BE2C (cell line): ENCODE measurements around the gene PAF1.

Experiments
- DNase-seq: peaks from one replicate; pipeline ENCODE4 v3.0.0-alpha.2; 2020
- H3K27me3 ChIP-seq: fragments of 250-450 bp; sonication (Bioruptor Pico); 2 replicates; pipeline ENCODE4 v1.5.1; 2020; ENCODE audit warnings: mild to moderate bottlenecking
- H3K36me3 ChIP-seq: fragments of 250-450 bp; sonication (Bioruptor Pico); 2 replicates; pipeline ENCODE4 v1.5.1; 2020; ENCODE audit warnings: mild to moderate bottlenecking
- H3K4me1 ChIP-seq: fragments of 250-450 bp; sonication (Bioruptor Pico); 2 replicates; pipeline ENCODE4 v1.5.1; 2020
- H3K4me3 ChIP-seq: 2 replicates; pipeline ENCODE4 v1.5.1; 2011; ENCODE audit warnings: low read depth, low read length
- H3K9me3 ChIP-seq: fragments of 250-450 bp; sonication (Bioruptor Pico); 2 replicates; pipeline ENCODE4 v1.5.1; 2020
- TF ChIP-seq, protein P1 (sequence below): IDR thresholded peaks from 2 replicates; pipeline ENCODE4 v1.5.1; 2012; ENCODE audit warnings: mild to moderate bottlenecking, low read depth, low read length

The PAF1 gene

DNA sequence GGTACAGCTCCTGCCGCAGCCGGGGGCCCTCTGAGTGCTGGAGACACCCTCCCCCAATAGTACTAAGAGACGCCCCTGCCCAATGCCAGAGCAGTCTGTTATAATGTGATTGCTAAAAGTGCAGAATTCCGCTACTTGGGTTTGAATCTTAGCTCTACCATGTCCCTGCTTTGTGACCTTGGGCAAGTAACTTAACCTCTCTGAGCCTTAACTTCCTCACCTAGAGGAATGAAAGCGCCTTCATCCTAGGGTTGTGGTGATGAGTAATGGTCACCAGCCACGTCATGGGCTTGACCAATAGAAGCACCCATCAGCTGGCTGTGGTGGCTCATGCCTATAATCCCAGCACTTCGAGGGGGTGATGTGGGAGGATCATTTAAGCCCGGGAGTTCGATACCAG, 28.1 kb upstream of the PAF1 start:
- Histone ChIP-seq H3K4me1 (peaks cover under 1% of the 10 kb centered on the region; the same call in 1 of the 2 replicates), H3K9me3 (no peaks in the 10 kb centered on the region), H3K36me3 (peaks cover 23% of the 10 kb centered on the region), H3K27me3 (no peaks in the 10 kb centered on the region), H3K4me3 (no peak overlapping the region)
- TF ChIP-seq, protein P1, sequence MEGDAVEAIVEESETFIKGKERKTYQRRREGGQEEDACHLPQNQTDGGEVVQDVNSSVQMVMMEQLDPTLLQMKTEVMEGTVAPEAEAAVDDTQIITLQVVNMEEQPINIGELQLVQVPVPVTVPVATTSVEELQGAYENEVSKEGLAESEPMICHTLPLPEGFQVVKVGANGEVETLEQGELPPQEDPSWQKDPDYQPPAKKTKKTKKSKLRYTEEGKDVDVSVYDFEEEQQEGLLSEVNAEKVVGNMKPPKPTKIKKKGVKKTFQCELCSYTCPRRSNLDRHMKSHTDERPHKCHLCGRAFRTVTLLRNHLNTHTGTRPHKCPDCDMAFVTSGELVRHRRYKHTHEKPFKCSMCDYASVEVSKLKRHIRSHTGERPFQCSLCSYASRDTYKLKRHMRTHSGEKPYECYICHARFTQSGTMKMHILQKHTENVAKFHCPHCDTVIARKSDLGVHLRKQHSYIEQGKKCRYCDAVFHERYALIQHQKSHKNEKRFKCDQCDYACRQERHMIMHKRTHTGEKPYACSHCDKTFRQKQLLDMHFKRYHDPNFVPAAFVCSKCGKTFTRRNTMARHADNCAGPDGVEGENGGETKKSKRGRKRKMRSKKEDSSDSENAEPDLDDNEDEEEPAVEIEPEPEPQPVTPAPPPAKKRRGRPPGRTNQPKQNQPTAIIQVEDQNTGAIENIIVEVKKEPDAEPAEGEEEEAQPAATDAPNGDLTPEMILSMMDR = no peak
- DNase-seq = no peak

DNA sequence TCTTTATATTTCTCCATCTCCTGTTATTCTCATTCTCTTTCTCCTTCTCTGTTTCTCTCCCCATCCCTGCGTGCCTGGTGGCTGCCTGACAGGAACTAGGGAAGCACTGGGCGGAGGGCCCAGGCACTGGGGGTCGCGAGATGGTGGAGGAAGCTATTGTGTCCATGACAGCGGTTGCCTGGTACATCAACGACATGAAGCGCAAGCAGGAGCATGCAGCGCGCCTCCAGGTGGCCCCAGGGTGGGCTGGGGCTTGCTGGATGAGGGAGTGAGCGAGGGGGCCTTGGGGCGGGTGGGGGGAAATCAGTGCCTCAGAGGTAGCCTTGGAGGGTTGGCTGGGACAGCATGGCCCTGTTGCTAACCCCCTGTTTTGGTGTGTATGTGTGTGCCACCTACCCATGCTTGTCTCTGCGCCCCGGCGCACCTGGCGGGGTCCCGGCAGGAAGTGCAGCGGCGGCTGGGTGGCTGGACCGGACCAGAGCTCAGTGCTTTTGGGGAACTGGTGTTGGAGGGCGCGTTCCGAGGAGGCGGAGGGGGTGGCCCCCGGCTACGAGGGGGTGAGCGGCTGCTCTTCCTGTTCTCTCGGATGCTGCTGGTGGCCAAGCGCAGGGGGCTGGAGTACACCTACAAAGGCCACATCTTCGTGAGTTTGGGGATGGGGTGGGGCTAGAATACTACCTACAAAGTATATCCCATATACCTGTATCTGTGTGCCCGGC, 26.7 kb upstream of the PAF1 start:
- no peak for DNase-seq
- TF ChIP-seq, protein P1 = no peak
- Histone ChIP-seq H3K4me1 (peaks cover 3% of the 10 kb centered on the region; the same call in 1 of the 2 replicates), H3K36me3 (peaks cover 15% of the 10 kb centered on the region), H3K9me3 (no peaks in the 10 kb centered on the region), H3K4me3 (no peak overlapping the region), H3K27me3 (no peaks in the 10 kb centered on the region)

DNA sequence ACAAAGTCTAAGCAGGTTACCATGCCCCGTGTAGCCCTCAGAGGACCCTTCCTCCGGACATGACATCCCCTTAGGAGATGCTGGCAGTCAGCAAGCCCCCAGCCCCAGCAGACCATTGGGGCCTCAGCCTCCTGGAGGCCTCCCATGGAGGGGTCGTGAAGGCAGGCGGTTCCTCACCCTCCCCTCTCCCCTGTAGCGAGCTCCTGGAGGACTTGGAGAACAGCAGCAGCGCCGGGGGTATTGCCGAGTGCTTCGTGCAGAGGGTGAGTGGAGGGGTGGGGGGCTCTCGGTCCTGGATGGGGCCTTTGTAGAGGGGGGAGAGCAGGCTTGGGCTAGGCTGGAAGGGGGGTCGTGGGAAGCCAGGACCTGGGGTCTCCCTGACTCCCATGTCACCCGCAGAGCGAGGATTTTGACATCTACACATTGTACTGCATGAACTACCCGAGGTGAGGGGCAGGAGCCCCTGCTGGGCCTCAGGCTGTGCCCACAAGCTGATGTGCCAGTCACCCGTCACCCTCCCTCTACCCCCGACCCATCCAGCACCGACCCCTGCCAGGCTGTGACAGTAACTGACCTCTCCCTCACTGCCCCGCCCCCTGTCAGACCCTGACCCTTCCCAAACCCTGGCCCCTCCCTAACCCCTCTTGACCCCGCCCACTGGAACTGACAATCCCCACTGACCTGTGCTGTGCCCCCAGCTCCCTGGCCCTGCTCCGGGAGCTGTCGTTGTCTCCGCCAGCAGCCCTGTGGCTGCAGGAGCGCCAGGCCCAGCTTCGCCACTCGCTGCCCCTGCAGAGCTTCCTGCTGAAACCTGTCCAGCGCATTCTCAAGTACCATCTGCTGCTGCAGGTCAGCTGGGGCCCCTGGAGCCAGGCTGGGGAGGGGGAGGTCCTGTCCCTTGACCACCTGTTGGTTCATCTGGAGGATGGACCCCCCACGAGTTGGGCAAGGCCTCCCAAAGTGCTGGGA, 25.5 kb upstream of the PAF1 start:
- Histone ChIP-seq H3K27me3 (no peaks in the 10 kb centered on the region), H3K4me3 (no peak overlapping the region), H3K36me3 (peaks cover 10% of the 10 kb centered on the region), H3K9me3 (no peaks in the 10 kb centered on the region), H3K4me1 (peaks cover 5% of the 10 kb centered on the region)
- no peak for DNase-seq
- TF ChIP-seq, protein P1 = no peak

DNA sequence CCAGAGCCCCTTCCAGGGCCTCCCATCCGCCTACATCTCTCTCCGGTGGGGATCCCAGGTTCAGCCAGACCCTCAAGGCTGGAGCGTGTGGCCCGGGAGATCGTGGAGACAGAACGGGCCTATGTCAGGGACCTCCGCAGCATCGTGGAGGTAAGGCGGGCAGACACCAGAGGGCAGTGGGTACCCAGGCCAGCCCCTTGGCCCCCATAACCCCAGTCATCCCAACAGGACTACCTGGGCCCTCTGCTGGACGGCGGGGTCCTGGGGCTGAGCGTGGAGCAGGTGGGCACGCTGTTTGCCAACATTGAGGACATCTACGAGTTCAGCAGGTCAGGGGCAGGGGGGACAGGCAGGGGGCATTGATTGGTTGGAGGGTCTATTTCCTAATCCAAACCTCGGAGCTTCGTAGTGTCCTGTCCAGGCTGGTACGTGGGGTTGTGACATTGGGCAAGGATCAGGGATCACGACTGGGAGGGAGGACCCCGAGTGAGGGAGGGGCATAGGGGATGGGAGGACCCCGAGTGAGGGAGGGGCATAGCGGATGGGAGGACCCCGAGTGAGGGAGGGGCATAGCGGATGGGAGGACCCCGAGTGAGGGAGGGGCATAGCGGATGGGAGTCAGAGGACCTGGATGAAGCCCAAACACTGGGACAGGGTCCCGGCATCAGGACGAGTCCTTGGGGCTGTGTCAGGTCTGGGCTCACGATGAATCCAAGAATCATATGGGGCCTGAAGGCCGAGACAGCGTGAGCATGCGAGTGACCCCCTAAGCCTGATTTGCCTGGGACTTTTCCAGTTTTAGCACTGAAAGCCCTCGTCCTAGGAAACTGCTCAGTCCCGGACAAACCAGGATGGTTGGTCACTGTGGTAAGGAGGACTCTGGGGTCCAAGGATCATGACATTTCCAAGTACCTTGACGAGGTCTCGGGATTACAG, 24.5 kb upstream of the PAF1 start:
- TF ChIP-seq, protein P1 = no peak
- Histone ChIP-seq H3K4me1 (peaks cover 9% of the 10 kb centered on the region), H3K4me3 (no peak overlapping the region), H3K9me3 (no peaks in the 10 kb centered on the region), H3K27me3 (no peaks in the 10 kb centered on the region), H3K36me3 (peaks cover 10% of the 10 kb centered on the region)
- DNase-seq = no peak

DNA sequence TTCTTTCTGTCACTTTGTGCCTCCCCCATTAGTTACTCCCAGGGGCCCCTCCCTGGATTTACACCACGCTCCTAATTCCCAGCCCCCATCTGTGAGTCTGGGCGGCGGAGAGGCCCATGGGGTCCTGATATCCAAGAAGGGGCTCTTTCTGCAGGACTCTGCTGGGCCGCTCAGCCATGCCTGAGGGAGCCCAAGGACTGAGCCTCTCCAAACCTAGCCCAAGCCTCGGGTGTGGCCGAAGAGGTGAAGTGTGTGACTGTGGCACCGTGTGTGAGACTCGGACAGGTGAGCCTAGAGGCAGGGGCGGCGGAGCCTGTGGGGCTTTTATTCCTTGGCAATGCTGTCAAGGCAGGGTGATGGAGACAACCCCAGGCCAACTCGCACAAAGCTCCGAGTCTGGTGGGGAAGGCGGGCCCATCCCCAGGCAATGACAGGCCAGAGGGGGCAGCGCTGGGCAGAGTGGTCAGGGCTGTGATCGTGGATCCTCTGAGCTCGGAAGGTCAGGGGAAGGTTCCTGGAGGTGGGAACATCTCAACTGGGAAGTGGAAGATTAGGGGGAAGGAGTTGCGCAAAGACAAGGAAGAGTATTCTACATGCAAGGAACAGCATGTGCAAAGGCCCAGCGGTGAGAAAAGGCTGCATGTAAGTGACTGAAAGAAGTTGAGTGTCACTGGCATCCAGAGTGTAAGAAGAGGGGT, 23.2 kb upstream of the PAF1 start:
- peak overlapping the region; percentile 94 for H3K4me3 ChIP-seq
- peaks cover 6% of the 10 kb centered on the region for H3K36me3 ChIP-seq
- peak; percentile 61 for DNase-seq
- TF ChIP-seq, protein P1 = peak; percentile 50
- H3K27me3 ChIP-seq = no peaks in the 10 kb centered on the region
- no peaks in the 10 kb centered on the region for H3K9me3 ChIP-seq
- H3K4me1 ChIP-seq = peaks cover 9% of the 10 kb centered on the region
